Loucy (cell line): ENCODE data around the gene KDM2B.

Source experiments
- EZH2phosphoT487 ChIP-seq: fragments of 200-600 bp; IDR thresholded peaks from 2 replicates; pipeline ENCODE4 v1.6.1; 2018; ENCODE audit warnings: antibody characterized with exemption, mild to moderate bottlenecking, moderate library complexity, borderline replicate concordance
- TF ChIP-seq, protein P1 (sequence below): fragments of 200-600 bp; sonication (generic); conservative IDR thresholded peaks from 2 replicates; pipeline ENCODE4 v1.5.1; 2014; ENCODE audit warnings: mild to moderate bottlenecking, antibody characterized with exemption, low read length

DNA sequence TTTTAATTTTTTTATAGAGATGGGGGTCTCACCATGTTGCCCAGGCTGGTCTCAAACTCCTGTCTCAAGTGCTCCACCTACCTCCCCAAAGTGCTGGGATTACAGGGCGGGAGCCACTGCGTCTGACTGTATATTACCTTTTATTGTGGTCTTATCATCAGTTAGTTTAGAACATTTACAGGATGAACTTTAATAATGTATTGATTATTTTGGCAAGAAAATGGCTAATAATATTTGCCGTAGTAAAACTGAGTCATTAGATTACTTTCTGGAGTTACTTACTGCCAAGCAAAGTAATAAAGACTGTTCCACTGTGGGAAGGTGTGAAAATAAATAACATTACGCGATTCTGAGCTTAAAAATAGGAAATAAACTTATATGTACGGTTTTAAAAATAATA, 21.9 kb upstream of the KDM2B start:
- TF ChIP-seq, protein P1, sequence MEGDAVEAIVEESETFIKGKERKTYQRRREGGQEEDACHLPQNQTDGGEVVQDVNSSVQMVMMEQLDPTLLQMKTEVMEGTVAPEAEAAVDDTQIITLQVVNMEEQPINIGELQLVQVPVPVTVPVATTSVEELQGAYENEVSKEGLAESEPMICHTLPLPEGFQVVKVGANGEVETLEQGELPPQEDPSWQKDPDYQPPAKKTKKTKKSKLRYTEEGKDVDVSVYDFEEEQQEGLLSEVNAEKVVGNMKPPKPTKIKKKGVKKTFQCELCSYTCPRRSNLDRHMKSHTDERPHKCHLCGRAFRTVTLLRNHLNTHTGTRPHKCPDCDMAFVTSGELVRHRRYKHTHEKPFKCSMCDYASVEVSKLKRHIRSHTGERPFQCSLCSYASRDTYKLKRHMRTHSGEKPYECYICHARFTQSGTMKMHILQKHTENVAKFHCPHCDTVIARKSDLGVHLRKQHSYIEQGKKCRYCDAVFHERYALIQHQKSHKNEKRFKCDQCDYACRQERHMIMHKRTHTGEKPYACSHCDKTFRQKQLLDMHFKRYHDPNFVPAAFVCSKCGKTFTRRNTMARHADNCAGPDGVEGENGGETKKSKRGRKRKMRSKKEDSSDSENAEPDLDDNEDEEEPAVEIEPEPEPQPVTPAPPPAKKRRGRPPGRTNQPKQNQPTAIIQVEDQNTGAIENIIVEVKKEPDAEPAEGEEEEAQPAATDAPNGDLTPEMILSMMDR, result no peak
- no peak for TF ChIP-seq EZH2phosphoT487
